Caki2 (cell line): ENCODE measurements around the gene LSM14B. TPM values are rescaled to one million over a fixed set of nuclear protein-coding genes. Genes with fewer than 3 reads are reported as not detected.

Source experiments
- DNase-seq: peaks from one replicate; pipeline ENCODE4 v3.0.0-alpha.2; 2015; ENCODE audit warnings: low read depth
- in situ Hi-C: cut with HindIII; loops from 2 replicates; pipeline ENCODE4 v1.10.0; 2016; ENCODE audit warnings: low sequenced_read_pairs, low pct_unique_long_range_greater_than_20kb, mixed read lengths
- total RNA-seq: library from RNA; depleted of rRNA; stranded (reverse); fragments of >200 nt; shearing (Covaris generic); gene quantifications from 2 replicates; pipeline ENCODE4 v1.2.3, GENCODE V29; 2014; ENCODE audit warnings: low replicate concordance; rRNA removed

The LSM14B gene
- total RNA-seq, 1 experiment from 2014 or later, result 57.4 TPM

DNA sequence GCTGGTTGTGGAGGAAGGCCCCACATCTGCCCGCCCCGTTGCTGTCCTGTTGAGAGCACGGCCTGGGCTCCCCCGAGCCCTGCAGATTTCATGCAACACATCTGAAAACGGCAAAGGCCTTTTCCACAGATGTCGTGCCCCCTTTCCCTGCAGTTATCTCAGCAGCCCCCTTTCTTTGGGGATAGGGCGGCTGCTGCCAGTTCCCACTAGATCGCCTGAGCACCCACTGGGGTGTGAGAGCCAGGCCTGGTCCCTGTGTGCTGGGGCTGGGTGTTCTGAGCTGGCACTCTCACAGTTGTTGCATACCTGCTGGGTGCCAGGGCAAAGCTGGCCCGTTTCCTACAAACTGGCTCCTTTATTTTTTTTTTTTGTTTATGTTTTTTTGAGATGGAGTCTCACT lies 48.3 kb downstream of the LSM14B start:
- DNase-seq, result no peak
- in situ Hi-C loops, result no loop called here

DNA sequence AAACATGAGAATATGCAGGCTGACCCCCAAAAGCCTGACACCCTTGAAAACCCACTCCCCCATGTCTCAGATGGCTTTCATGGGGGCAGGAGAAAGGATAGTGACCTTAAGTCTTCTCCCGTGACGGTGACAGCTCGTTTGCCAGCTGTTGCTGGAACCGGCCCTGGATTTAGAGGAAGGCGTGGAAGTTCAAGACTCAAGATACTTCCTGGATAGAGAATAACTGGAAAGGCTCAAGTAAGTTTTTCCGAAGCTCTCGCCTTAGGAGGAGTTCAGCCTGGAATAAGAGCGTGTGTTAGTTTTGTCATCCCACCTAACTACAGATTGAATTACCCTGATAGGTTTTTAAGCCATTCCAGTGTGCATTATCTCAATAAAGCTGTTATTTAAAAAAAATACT lies 49.0 kb downstream of the LSM14B start:
- DNase-seq, result no peak
- in situ Hi-C loops, result no loop called here

DNA sequence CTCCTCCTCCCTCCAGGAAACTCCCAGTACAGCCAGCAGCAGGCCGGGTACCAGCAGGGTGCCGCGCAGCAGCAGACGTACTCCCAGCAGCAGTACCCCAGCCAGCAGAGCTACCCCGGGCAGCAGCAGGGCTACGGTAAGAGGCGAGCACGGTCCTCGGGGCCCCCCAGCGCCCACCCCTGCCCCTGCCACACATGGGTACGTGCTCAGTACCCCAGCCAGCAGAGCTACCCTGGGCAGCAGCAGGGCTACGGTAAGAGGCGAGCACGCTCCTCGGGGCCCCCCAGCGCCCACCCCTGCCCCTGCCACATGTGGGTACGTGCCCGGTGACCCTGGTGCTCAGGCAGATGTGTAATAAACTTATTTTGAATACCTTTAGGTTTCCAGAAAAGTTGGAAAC lies 50.4 kb downstream of the LSM14B start:
- DNase-seq, result no peak
- in situ Hi-C loops, result no loop called here

DNA sequence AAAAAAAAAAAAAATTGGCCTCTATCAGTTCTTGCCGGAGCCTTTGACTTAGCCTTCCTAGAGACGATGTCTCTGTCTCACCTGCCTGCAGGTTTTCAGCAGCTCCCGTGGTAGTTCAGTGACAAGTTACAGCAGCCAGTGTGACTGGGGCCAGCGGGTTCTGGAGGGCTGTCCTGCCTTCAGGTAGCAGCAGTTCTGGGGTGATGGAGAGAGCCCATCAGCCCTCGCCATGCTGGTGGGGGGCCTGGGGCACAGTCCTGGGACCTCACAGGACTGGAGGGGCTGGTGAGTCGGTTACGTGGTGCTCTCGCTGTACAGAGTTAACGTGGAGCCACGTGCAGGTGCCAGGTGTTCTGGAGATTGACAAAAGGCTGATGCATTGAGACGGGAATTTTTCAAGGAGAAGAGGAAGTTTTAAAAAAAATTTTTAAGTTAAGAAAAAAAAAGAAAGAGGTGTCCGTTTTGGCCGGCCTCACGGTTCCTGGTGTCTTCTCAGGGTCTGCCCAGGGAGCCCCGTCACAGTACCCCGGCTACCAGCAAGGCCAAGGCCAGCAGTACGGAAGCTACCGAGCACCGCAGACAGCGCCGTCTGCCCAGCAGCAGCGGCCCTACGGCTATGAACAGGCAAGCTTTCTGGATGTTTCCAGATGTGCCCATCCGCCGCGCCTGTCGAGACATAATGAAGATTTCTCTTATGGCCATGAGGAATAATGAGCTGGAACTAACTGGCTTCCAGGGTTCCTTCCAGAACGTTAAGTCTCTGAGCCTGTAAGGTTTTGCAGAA lies 51.9 kb downstream of the LSM14B start:
- in situ Hi-C loops, result no loop called here
- DNase-seq, result no peak

DNA sequence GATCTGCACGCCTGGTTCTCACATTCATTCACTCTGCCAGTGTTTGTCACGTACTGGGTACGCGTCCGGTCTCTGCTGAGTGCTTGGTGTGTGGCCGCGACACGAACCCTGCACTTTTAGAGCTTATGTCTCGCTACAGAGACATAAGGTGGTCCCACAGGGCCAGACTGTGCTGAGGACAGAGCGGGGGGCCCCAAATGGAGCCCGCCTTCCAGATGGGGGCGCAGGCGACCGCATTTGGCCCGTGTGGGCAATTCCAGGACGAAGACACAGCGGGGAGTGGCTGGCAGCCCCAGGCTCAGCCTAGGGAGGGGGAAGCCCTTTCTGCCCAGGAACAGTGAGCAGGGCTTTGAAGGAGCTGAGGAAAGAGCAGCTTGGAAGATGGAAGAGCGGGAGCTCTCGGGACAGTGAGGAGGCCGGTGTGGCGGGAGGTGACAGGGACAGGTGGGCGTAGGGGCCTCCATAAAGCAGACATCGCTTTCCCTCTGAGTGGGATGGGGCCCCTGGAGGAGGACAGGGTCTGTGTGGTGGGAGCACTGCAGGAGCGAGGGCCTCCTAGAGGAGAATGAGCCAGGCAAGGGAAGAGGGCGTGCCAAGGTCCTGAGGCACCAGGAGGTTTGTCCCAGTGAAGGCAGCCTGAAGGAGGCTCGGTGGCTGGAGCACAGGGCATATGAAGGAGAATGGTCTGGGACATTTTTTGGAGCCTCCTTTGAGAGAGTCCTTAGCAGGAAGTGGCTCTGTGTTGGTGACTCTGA lies 52.8 kb downstream of the LSM14B start:
- no peak for DNase-seq
- in situ Hi-C loops, result no loop called here

DNA sequence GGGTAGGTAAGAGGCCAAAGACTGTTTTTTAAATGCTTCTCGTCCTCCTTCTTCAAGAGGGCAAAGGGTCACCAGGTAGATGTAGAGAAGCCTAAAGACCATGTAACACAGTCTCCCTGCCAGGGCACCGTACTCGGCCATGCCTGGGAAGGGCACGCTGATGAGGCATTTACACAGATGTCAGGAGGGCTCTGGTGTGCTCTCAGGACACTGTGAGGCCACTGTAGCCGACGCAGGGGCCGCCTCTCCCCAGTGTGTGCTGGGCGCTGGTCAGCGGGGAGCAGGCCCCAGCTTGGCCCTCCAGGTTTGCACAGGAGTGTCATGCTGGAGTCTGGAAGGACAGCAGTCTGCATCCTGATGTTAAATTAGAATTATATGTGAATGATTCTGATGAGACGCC lies 53.4 kb downstream of the LSM14B start:
- DNase-seq, result no peak
- in situ Hi-C loops, result no loop called here

DNA sequence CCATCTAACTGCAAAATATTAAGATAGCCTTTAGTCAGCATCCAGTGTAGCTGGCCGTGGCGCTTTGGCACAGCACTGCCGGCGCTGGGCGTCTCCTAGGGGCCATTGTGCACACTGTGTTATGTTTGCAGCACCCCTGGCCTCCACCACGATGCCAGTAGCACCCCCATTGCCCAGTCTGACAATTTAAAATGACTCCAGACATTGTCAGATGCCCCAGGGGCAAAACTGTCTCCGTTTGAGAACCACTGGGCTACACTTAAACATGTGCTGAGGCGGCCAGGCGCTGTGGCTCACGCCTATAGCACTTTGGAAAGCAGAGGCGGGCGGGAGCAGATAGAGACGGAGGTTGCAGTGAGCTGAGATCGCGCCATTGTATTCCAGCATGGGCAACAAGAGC lies 54.6 kb downstream of the LSM14B start:
- no peak for DNase-seq
- in situ Hi-C loops, result no loop called here

DNA sequence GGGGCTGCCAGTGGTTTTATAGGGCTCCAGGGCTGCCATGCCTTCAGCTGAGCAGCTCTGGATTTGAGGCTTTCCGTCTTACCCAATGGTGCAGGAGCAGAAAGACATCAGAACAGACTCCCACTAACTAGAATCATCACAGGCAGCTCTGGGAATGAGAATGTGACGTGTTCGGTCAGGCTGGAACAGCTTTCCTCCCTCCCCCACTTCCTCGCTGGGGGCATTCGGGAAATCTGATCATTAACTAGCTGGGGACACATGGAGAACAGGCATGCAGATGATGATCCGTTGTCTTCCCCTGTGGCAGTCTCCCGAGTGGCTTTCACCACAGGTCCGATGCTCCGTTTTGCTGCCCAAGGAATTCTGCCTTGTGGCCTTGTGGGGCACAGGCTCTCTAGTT lies 55.0 kb downstream of the LSM14B start:
- in situ Hi-C loops, result no loop called here
- DNase-seq, result no peak

DNA sequence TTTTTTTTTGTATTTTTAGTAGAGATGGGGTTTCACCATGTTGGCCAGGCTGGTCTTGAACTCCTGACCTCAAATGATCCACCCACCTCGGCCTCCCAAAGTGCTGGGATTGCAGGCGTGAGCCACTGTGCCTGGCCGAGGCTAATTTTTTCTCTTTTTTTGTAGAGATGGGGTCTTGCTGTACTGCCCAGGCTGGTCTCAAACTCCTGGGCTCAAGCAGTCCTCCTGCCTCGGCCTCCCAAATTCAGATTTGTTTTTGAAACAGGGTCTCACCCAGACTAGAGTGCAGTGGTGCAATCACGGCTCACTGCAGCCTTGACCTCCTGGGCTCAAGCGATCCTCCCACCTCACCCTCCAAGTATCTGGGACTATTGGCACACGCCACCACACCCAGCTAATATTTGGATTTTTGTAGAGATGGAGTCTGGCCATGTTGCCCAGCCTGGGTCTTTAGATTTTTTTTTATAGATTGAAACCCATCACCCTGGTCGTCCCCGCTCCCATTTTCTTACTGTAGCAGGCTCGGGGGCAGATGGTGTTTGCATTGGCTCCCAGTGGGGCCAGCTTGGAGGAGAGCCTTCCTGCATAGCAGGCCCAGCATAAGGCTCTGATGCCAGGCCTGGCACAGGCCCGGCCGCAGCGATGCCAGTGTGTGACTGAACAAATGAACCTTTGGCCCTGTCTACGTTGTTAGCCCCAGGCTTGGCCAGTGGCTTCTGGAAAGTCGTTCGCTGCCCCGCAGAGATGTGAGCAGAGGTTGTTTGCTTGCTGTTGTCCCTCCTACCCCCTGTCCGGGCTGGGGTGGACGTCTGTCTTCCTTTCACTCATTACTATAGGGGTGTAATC lies 56.3 kb downstream of the LSM14B start:
- no peak for DNase-seq
- in situ Hi-C loops, result no loop called here

DNA sequence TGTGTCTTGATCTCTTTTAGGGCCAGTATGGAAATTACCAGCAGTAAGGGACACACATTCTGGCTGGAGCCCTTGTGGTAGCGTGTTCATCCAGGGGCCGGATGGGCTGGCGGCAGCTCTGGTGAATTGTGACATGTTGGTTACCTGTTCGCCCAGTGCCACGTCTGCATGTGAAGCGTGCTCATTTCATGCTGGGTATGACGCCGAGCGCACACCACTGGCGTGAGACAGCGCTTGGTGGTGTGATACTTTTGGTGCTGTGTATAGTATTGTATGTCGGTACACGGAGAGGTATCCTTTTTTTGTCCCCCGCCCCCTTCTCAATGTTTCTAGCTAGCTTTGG lies 56.9 kb downstream of the LSM14B start:
- DNase-seq, result no peak
- in situ Hi-C loops, result no loop called here

DNA sequence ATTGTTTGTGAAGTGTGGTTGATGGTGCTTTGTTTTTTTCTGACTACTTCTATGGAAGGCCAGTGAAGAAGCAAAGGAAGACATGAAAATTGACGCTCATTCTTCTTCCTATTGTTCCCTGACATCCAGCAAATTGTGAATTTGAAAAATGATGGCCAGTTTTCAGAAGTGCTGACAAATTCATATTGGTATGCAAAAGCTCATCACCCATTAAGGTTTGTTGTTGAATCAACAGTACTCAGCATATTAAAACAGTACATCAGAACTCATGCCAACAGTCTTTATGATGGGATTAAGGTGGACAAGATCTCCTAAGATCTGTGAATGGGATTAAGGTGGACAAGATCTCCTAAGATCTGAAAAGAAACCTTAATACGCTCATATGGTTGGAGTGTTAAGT lies 59.5 kb downstream of the LSM14B start:
- in situ Hi-C loops, result no loop called here
- DNase-seq, result no peak

DNA sequence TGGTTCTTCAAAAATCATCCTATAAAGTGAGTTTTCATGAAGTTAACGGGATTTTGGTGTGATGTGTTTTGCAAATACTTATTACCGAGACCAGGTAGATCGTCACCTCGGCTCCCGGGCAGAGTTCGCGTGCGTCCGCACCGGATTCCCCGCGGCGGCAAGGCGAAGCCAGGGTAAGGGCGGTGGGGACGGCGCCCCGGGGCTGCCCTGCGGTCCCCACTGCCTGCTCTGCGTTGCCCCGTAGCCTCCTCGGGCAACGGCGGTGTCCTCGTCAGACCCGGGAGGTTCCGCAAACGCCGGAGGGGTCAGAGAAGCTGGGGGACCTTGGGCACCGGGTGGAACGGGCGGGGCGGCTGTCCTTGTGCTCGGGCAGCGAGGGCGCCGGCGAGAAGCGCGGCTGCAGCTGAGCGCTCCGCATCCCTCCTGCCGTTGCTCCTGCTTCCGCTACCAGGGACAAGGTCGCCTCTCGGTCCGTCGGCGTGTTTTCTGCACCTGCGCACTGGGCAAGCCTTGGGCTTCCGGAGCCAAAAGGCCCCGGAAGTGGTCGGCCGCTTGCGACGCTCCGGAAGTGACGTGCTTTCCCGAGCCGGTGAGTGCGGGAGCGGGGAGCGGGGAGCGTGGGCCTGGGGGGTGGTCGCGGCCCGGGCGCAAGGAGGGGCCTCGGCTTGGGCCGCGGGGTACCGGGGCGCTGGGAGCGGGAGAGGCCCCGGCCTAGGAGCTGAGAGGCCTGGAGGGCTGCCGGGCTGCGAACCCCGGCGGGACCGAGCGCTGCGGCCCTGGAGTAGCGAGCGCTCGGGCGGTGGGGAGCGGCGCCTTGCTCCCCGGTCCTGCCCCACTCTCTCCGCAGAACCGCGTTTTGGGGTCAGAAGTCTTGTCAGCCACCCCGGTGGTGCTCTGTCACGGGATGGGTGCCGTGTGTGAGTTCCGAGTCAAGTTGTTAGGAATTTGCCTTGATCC lies 60.5 kb downstream of the LSM14B start, which contains the start of gene MTG2:
TSS of gene MTG2 (plus strand) at position 560 of the 957 bp plus-strand sequence. CDS start 10,393 bp downstream, outside the sequence.
- DNase-seq, result peak; percentile 90
- in situ Hi-C loops, result no loop called here

DNA sequence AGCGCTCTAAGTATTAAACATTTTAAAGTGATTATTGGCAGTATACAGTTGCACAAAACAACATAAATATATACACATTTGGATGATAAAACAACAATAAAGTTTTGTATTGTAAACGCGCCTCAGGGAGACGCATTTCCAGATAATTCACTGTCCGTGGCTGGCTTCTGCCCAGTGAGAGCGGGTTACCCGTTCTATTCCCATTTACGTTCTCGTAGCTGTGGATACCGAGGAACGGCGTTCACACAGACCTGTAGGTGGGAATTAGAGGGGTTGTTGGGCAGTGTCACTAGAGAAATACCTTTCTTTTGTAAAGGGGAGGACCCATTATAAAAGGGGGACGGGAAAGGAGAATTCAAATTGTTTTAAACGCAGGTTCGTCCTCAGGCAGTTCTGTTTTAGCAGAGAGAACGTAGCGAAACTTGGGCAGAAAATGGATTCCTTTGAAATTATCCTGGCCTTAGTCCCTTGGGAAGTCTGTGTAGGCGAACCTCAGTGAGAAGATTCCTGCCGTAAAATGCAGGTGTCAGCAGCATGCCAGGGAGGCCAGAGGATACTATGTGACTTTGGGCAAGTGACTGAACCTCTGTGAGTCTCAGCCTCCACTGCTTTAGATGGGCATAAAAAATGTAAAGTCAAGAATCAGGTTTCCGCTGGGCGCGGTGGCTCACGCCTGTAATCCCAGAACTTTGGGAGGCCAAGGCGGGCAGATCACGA lies 61.3 kb downstream of the LSM14B start:
- no peak for DNase-seq
- in situ Hi-C loops, result no loop called here

Other genes with a start within 250 kb of the LSM14B start
- 3.7 and 6.0 TPM in 2 replicates for gene TAF4, start 56.6 kb upstream of the LSM14B start, total RNA-seq
- gene PSMA7, start 20.9 kb downstream of the LSM14B start, total RNA-seq, result 687 and 810 TPM in 2 replicates
- gene SS18L1, start 21.3 kb downstream of the LSM14B start, total RNA-seq, result 7.1 and 8.2 TPM in 2 replicates
- gene MTG2, start 60.6 kb downstream of the LSM14B start, total RNA-seq, result 21.8 and 31.6 TPM in 2 replicates
- gene HRH3, start 97.8 kb downstream of the LSM14B start, total RNA-seq, result not detected in 2 replicates
- gene OSBPL2, start 116.0 kb downstream of the LSM14B start, total RNA-seq, result 14.0 and 17.9 TPM in 2 replicates
- gene ADRM1, start 180.5 kb downstream of the LSM14B start, total RNA-seq, result 213 and 243 TPM in 2 replicates
- gene LAMA5, start 244.8 kb downstream of the LSM14B start, total RNA-seq, result 59.3 and 63.3 TPM in 2 replicates